ENCODE data around the gene NEDD4. TPM values are rescaled to one million over a fixed set of nuclear protein-coding genes. Genes with fewer than 3 reads are reported as not detected.

The NEDD4 gene
- polyA plus RNA-seq, 3 donors = 1.2 to 3.8 (median 1.3) TPM

GRCh38 chr15:55992769-55993110, 672 bp downstream of the NEDD4 start:
- Histone ChIP-seq H3K27ac (ENCODE audit: low read depth in 1 of 2, low read length in 2 of 2) (no peak overlapping the region), H3K79me2 (ENCODE audit: insufficient read depth, low read length) (peaks cover 3% of the 10 kb centered on the region), H3K36me3 (replicated peaks in 1 of 2; ENCODE audit: control insufficient read depth in 1 of 2, insufficient read depth in 2 of 2, low read length in 2 of 2) (no peaks in the 10 kb centered on the region), H3K4me3 (replicated peaks in 1 of 3; ENCODE audit: low read depth in 2 of 3, low read length in 3 of 3) (peak overlapping the region; percentile 88 to 95 (median 92)), H2AFZ (ENCODE audit: insufficient read depth, low read depth, low read length, poor library complexity, severe bottlenecking) (peak overlapping the region; percentile 84), H3K9me3 (replicated peaks in 1 of 2; ENCODE audit: control insufficient read depth in 1 of 2, insufficient read depth in 1 of 2, low read length in 2 of 2) (no peaks in the 10 kb centered on the region), H3K4me2 (replicated peaks; ENCODE audit: extremely low read depth, low read length, poor library complexity, severe bottlenecking) (peak overlapping the region; percentile 94), H4K20me1 (ENCODE audit: insufficient read depth, low read length) (no peaks in the 10 kb centered on the region), H3K27me3 (ENCODE audit: control insufficient read depth in 2 of 2, insufficient read depth in 2 of 2, low read length in 2 of 2) (peaks cover 0 to 4% of the 10 kb centered on the region in 2 donors), H3K4me1 (ENCODE audit: control insufficient read depth in 1 of 2, insufficient read depth in 2 of 2, low read length in 2 of 2) (peaks cover 13% of the 10 kb centered on the region in 2 donors), H3K9ac (ENCODE audit: insufficient read depth, low read length, poor library complexity, severe bottlenecking) (peak overlapping the region; percentile 63)
- WGBS (ENCODE audit: insufficient coverage) = 0% methylated on average over 6 of the region's 9 CpGs
- Mint-ChIP-seq H3K9me3 (no peaks in the 10 kb centered on the region), H3K27me3 (ENCODE audit: low read depth in 3 of 3) (peaks cover 0 to 8% (median 0%) of the 10 kb centered on the region in 3 donors), H3K27ac (peak overlapping the region in 1 of 7 donors; percentile 16), H3K4me1 (peaks cover 30% of the 10 kb centered on the region), H3K36me3 (peaks cover 0 to 4% of the 10 kb centered on the region in 2 donors), H3K4me3 (peak overlapping the region; percentile 94 to 98)
- intact Hi-C loops (cut with micrococcal nuclease) = loop anchor here in 1 of 2 donors (10.0 kb wide), 1 partner anchor 62 kb away; no protein-coding TSS in a partner anchor
- TF ChIP-seq CTCF (IDR thresholded peaks at IDR 0.05) = no peak
- DNase-seq = no peak

GRCh38 chr15:55991802-55992768, 1.3 kb downstream of the NEDD4 start:
- Histone ChIP-seq H3K27me3 (ENCODE audit: control insufficient read depth in 2 of 2, insufficient read depth in 2 of 2, low read length in 2 of 2) (peaks cover 0 to 4% of the 10 kb centered on the region in 2 donors), H3K4me2 (replicated peaks; ENCODE audit: extremely low read depth, low read length, poor library complexity, severe bottlenecking) (peak overlapping the region; percentile 94), H3K27ac (ENCODE audit: low read depth in 1 of 2, low read length in 2 of 2) (no peak overlapping the region), H3K79me2 (ENCODE audit: insufficient read depth, low read length) (peaks cover 3% of the 10 kb centered on the region), H3K9ac (ENCODE audit: insufficient read depth, low read length, poor library complexity, severe bottlenecking) (no peak overlapping the region), H3K9me3 (replicated peaks in 1 of 2; ENCODE audit: control insufficient read depth in 1 of 2, insufficient read depth in 1 of 2, low read length in 2 of 2) (no peaks in the 10 kb centered on the region), H4K20me1 (ENCODE audit: insufficient read depth, low read length) (no peaks in the 10 kb centered on the region), H3K4me3 (replicated peaks in 1 of 3; ENCODE audit: low read depth in 2 of 3, low read length in 3 of 3) (peak overlapping the region; percentile 88 to 95 (median 92)), H3K4me1 (ENCODE audit: control insufficient read depth in 1 of 2, insufficient read depth in 2 of 2, low read length in 2 of 2) (peaks cover 13% of the 10 kb centered on the region in 2 donors), H2AFZ (ENCODE audit: insufficient read depth, low read depth, low read length, poor library complexity, severe bottlenecking) (peak overlapping the region; percentile 84), H3K36me3 (replicated peaks in 1 of 2; ENCODE audit: control insufficient read depth in 1 of 2, insufficient read depth in 2 of 2, low read length in 2 of 2) (no peaks in the 10 kb centered on the region)
- no peak for TF ChIP-seq CTCF (IDR thresholded peaks at IDR 0.05)
- H3K36me3 Mint-ChIP-seq = peaks cover 0 to 4% of the 10 kb centered on the region in 2 donors
- peaks cover 0 to 8% (median 0%) of the 10 kb centered on the region in 3 donors for H3K27me3 Mint-ChIP-seq (ENCODE audit: low read depth in 3 of 3)
- H3K4me1 Mint-ChIP-seq = peaks cover 30% of the 10 kb centered on the region
- H3K4me3 Mint-ChIP-seq = peak overlapping the region; percentile 94 to 98
- DNase-seq = no peak
- WGBS (ENCODE audit: insufficient coverage) = 67% methylated on average over 2 of the region's 12 CpGs
- H3K9me3 Mint-ChIP-seq = no peaks in the 10 kb centered on the region
- no peak overlapping the region for H3K27ac Mint-ChIP-seq
- intact Hi-C loops (cut with micrococcal nuclease) = loop anchor here in 1 of 2 donors (10.0 kb wide), 1 partner anchor 63 kb away; no protein-coding TSS in a partner anchor
